NAMALWA (cell line): ENCODE results near the gene UGT1A8.

ENCODE experiments used
- DNase-seq: peaks from one replicate; pipeline ENCODE4 v3.0.0-alpha.2; 2015; ENCODE audit warnings: low spot score

The UGT1A8 gene

GRCh38 chr2:233819884-233820773 lies 202.7 kb downstream of the UGT1A8 start:
- no peak for DNase-seq

GRCh38 chr2:233820774-233821105 lies 203.3 kb downstream of the UGT1A8 start:
- DNase-seq: no peak

- DNase-seq: no peak
Observed at GRCh38 chr2:233821196-233821595, 203.8 kb downstream of the UGT1A8 start.

DNA sequence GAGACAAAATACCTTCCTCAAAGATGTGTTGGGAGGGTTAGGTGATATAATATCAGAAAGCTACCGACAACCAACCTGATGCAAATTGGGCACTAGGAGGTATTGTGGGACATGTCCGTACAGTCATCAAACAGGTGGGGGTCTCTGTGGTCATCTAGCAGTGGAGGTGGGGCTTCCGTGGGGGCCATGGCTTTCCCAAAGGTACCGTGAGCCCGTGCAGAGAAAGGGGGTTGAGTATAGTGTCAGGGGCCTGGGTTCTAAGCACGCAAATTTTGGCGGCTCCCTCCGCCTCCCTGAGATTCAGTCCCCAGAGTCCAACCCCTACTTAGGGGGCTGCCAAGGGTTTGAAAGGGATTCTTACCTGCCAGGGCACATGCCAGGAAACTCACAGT lies 204.3 kb downstream of the UGT1A8 start:
- DNase-seq: no peak

DNA sequence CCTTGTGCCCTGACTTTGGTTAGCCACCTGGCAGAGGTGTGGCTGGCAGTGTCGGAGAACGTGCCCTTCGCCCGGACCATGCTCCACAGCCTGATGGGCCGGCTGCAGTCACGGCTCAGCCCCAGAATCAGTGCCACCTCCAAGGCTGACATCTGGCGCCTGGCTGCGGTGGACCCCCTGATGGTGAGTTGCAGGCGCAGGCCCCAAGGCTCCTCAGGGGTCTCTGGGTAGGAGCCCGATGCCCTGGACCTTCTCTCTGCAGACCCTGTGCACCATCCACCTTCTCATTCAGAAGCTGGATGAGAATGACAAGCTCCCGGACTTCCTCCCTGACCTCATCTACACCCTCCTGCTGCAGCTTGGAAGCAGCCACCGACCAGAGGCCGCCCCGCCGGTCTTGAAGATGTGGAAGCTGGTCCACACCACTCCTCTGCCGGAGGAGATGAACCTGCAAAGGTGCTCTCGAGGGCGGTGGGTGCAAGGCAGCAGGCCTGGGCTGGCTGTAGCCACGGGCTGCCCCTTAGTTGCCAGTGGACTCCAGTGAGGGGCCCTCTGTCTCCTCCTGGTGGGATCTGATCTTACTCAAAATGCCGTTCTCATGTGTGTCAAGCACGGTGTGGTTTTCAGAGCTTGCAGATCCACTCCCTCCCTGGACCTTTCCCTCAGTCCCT lies 204.8 kb downstream of the UGT1A8 start:
- DNase-seq: no peak
